Measurements from ENCODE around the gene TMEM82. TPM values are rescaled to one million over a fixed set of nuclear protein-coding genes. Genes with fewer than 3 reads are reported as not detected.

TMEM82 gene
- total RNA-seq, 4 donors from 2014 or later: 1.8 to 30.3 (median 19.2) TPM

Other genes starting within 250 kb of the TMEM82 start
- 100 to 1,000 TPM in 1 of 4 donors, 10 to 100 TPM in 3; 19.1 to 151 (median 25.2) TPM for gene CASP9, start 218.3 kb upstream of the TMEM82 start, total RNA-seq
- gene DNAJC16, start 215.7 kb upstream of the TMEM82 start, total RNA-seq: 10 to 100 TPM in 3 of 4 donors, 1 to 10 TPM in 1; 7.8 to 30.3 (median 19.7) TPM
- gene AGMAT, start 157.4 kb upstream of the TMEM82 start, total RNA-seq: 10 to 100 TPM in 2 of 4 donors, 1 to 10 TPM in 2; 6.7 to 24.1 (median 13.7) TPM
- gene DDI2, start 125.0 kb upstream of the TMEM82 start, total RNA-seq: 10 to 100 TPM; 28.1 to 95.4 (median 42.9) TPM
- 10 to 100 TPM; 27.7 to 40.3 (median 33.0) TPM for gene PLEKHM2, start 58.2 kb upstream of the TMEM82 start, total RNA-seq
- 10 to 100 TPM; 12.9 to 73.3 (median 36.2) TPM for gene SLC25A34, start 6.2 kb upstream of the TMEM82 start, total RNA-seq
- gene FBLIM1, start 16.3 kb downstream of the TMEM82 start, total RNA-seq: 100 to 1,000 TPM; 140 to 411 (median 311) TPM
- gene UQCRHL, start 65.2 kb downstream of the TMEM82 start, total RNA-seq: 1 to 10 TPM in 3 of 4 donors, under 1 TPM in 1; 0.75 to 3.0 (median 1.7) TPM
- 10 to 100 TPM; 28.4 to 81.9 (median 42.6) TPM for gene SPEN, start 105.2 kb downstream of the TMEM82 start, total RNA-seq
- gene ZBTB17, start 233.6 kb downstream of the TMEM82 start, total RNA-seq: 100 to 1,000 TPM in 1 of 4 donors, 10 to 100 TPM in 3; 33.3 to 113 (median 50.5) TPM

Measured in transverse colon (tissue), 4 donors.